Ishikawa (cell line): Measurements from ENCODE around the gene CLEC2B.

ENCODE experiments used
- CEBPB ChIP-seq: IDR thresholded peaks from 2 replicates; pipeline ENCODE4 v1.6.1; 2012
- EP300 ChIP-seq: IDR thresholded peaks from 2 replicates; pipeline ENCODE4 v1.6.1; 2012; ENCODE audit warnings: borderline replicate concordance
- TAF1 ChIP-seq: IDR thresholded peaks from 2 replicates; pipeline ENCODE4 v1.6.1; 2012; ENCODE audit warnings: low read depth, mild to moderate bottlenecking
- TCF12 ChIP-seq: IDR thresholded peaks from 2 replicates; pipeline ENCODE4 v1.6.1; 2012; ENCODE audit warnings: low read depth
- TF ChIP-seq, protein P1 (sequence below): IDR thresholded peaks from 2 replicates; pipeline ENCODE4 v1.6.1; 2012; ENCODE audit warnings: low read depth, mild to moderate bottlenecking

DNA sequence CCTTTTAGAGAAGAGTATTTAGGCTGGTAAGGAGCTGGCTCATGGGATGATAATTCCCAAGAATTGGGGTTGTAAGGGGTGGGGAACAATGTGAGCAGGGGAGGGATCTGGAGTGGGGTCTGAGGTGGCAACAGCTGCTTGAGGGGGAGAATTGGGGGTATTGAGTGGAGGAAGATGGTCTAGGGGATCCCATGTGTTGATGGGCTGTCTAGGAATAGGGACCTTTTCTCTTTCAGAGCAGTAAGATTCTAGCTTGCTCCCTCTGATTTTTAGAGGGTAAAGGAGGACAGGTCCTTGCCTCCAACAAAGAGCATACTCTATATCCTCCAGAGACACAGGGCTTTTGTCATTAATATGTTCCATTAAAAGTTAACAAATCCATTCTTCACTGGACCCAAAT, 40.6 kb upstream of the CLEC2B start:
- TF ChIP-seq TCF12 (no peak), CEBPB (no peak), EP300 (no peak), TAF1 (no peak)
- TF ChIP-seq, protein P1, sequence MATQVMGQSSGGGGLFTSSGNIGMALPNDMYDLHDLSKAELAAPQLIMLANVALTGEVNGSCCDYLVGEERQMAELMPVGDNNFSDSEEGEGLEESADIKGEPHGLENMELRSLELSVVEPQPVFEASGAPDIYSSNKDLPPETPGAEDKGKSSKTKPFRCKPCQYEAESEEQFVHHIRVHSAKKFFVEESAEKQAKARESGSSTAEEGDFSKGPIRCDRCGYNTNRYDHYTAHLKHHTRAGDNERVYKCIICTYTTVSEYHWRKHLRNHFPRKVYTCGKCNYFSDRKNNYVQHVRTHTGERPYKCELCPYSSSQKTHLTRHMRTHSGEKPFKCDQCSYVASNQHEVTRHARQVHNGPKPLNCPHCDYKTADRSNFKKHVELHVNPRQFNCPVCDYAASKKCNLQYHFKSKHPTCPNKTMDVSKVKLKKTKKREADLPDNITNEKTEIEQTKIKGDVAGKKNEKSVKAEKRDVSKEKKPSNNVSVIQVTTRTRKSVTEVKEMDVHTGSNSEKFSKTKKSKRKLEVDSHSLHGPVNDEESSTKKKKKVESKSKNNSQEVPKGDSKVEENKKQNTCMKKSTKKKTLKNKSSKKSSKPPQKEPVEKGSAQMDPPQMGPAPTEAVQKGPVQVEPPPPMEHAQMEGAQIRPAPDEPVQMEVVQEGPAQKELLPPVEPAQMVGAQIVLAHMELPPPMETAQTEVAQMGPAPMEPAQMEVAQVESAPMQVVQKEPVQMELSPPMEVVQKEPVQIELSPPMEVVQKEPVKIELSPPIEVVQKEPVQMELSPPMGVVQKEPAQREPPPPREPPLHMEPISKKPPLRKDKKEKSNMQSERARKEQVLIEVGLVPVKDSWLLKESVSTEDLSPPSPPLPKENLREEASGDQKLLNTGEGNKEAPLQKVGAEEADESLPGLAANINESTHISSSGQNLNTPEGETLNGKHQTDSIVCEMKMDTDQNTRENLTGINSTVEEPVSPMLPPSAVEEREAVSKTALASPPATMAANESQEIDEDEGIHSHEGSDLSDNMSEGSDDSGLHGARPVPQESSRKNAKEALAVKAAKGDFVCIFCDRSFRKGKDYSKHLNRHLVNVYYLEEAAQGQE = no peak
